GM19328 (cell line): ENCODE measurements around the gene USP35.

Source experiments
- ATAC-seq: cut with Tn5 transposase; IDR thresholded peaks from one replicate; pipeline ENCODE4 v1.9.1; 2021; ENCODE audit warnings: mild to moderate bottlenecking, moderate library complexity; ENCODE audit not compliant: unreplicated experiment

USP35 gene

GRCh38 chr11:78262691-78263090 is 74.0 kb downstream of the USP35 start:
- ATAC-seq: no peak
